ENCODE data around the gene KLHL6. TPM values are rescaled to one million over a fixed set of nuclear protein-coding genes. Genes with fewer than 3 reads are reported as not detected.

Gene KLHL6
- total RNA-seq, 1 donor from 2014 or later = not detected

GRCh38 chr3:183540501-183541234 is 14.8 kb downstream of the KLHL6 start:
- Mint-ChIP-seq H3K27ac (ENCODE audit: unreplicated experiment) (no peak overlapping the region), H3K27me3 (ENCODE audit: unreplicated experiment) (peaks cover 7% of the 10 kb centered on the region), H3K4me1 (ENCODE audit: low read depth, unreplicated experiment) (no peaks in the 10 kb centered on the region), H3K36me3 (ENCODE audit: unreplicated experiment) (no peaks in the 10 kb centered on the region), H3K9me3 (ENCODE audit: unreplicated experiment) (peaks cover 1% of the 10 kb centered on the region), H3K4me3 (ENCODE audit: unreplicated experiment) (no peak overlapping the region)
- DNase-seq = no peak
- TF ChIP-seq CTCF (IDR thresholded peaks at IDR 0.05; ENCODE audit: partially characterized antibody, unreplicated experiment) = no peak

- DNase-seq = no peak
- Mint-ChIP-seq H3K27me3 (ENCODE audit: unreplicated experiment) (peaks cover 7% of the 10 kb centered on the region), H3K27ac (ENCODE audit: unreplicated experiment) (no peak overlapping the region), H3K36me3 (ENCODE audit: unreplicated experiment) (no peaks in the 10 kb centered on the region), H3K4me1 (ENCODE audit: low read depth, unreplicated experiment) (no peaks in the 10 kb centered on the region), H3K4me3 (ENCODE audit: unreplicated experiment) (no peak overlapping the region), H3K9me3 (ENCODE audit: unreplicated experiment) (peaks cover 1% of the 10 kb centered on the region)
- TF ChIP-seq CTCF (IDR thresholded peaks at IDR 0.05; ENCODE audit: partially characterized antibody, unreplicated experiment) = no peak
These were observed 15.7 kb downstream of the KLHL6 start for GRCh38 chr3:183539811-183540210.

- DNase-seq = no peak
- TF ChIP-seq CTCF (IDR thresholded peaks at IDR 0.05; ENCODE audit: partially characterized antibody, unreplicated experiment) = no peak
- H3K36me3 Mint-ChIP-seq (ENCODE audit: unreplicated experiment) = no peaks in the 10 kb centered on the region
- peaks cover 1% of the 10 kb centered on the region for H3K9me3 Mint-ChIP-seq (ENCODE audit: unreplicated experiment)
- H3K4me1 Mint-ChIP-seq (ENCODE audit: low read depth, unreplicated experiment) = no peaks in the 10 kb centered on the region
- no peak overlapping the region for H3K27ac Mint-ChIP-seq (ENCODE audit: unreplicated experiment)
- H3K4me3 Mint-ChIP-seq (ENCODE audit: unreplicated experiment) = no peak overlapping the region
- peaks cover 4% of the 10 kb centered on the region for H3K27me3 Mint-ChIP-seq (ENCODE audit: unreplicated experiment)
These were observed 17.0 kb downstream of the KLHL6 start for GRCh38 chr3:183538486-183538885.

GRCh38 chr3:183537295-183537730 is 18.2 kb downstream of the KLHL6 start:
- no peaks in the 10 kb centered on the region for H3K4me1 Mint-ChIP-seq (ENCODE audit: low read depth, unreplicated experiment)
- H3K36me3 Mint-ChIP-seq (ENCODE audit: unreplicated experiment) = no peaks in the 10 kb centered on the region
- no peak overlapping the region for H3K27ac Mint-ChIP-seq (ENCODE audit: unreplicated experiment)
- no peak overlapping the region for H3K4me3 Mint-ChIP-seq (ENCODE audit: unreplicated experiment)
- no peak for TF ChIP-seq CTCF (IDR thresholded peaks at IDR 0.05; ENCODE audit: partially characterized antibody, unreplicated experiment)
- no peak for DNase-seq
- peaks cover 1% of the 10 kb centered on the region for H3K9me3 Mint-ChIP-seq (ENCODE audit: unreplicated experiment)
- peaks cover 2% of the 10 kb centered on the region for H3K27me3 Mint-ChIP-seq (ENCODE audit: unreplicated experiment)

GRCh38 chr3:183536238-183536880 is 19.1 kb downstream of the KLHL6 start:
- Mint-ChIP-seq H3K27me3 (ENCODE audit: unreplicated experiment) (peaks cover 2% of the 10 kb centered on the region), H3K9me3 (ENCODE audit: unreplicated experiment) (peaks cover 1% of the 10 kb centered on the region), H3K36me3 (ENCODE audit: unreplicated experiment) (no peaks in the 10 kb centered on the region), H3K4me1 (ENCODE audit: low read depth, unreplicated experiment) (no peaks in the 10 kb centered on the region), H3K27ac (ENCODE audit: unreplicated experiment) (no peak overlapping the region), H3K4me3 (ENCODE audit: unreplicated experiment) (no peak overlapping the region)
- DNase-seq = no peak
- no peak for TF ChIP-seq CTCF (IDR thresholded peaks at IDR 0.05; ENCODE audit: partially characterized antibody, unreplicated experiment)
